Activated CD4-positive, alpha-beta T cell treated with anti-CD3 and anti-CD28 coated beads, Interleukin-2, amount 50 U/mL, for 16 hours (primary cell): ENCODE data around the gene ARHGAP26.
"Not testable (repeated sequence)": the region's sequence is repeated elsewhere in the genome, so short reads cannot be mapped to it uniquely, and the experiment has no call there.

Experiments
- DNase-seq: peaks from one replicate; pipeline ENCODE4 v3.0.0-alpha.2; 2020

The ARHGAP26 gene

GRCh38 chr5:143203301-143203956, 433.3 kb downstream of the ARHGAP26 start:
- not testable (repeated sequence) for DNase-seq

- no peak for DNase-seq
Observed at GRCh38 chr5:143204474-143205246, 434.5 kb downstream of the ARHGAP26 start.

GRCh38 chr5:143205386-143205785, 435.2 kb downstream of the ARHGAP26 start:
- no peak for DNase-seq

- no peak for DNase-seq
Observed at GRCh38 chr5:143205883-143206195, 435.7 kb downstream of the ARHGAP26 start.

- peak; percentile 71 for DNase-seq
Observed at GRCh38 chr5:143206196-143207053, 436.2 kb downstream of the ARHGAP26 start.

- DNase-seq: no peak
Observed at GRCh38 chr5:143207058-143207457, 436.9 kb downstream of the ARHGAP26 start.

- DNase-seq: peak; percentile 53
Observed at GRCh38 chr5:143207563-143208364, 437.6 kb downstream of the ARHGAP26 start.

GRCh38 chr5:143208365-143208641, 438.1 kb downstream of the ARHGAP26 start:
- DNase-seq: no peak

- DNase-seq: no peak
Observed at GRCh38 chr5:143208781-143209510, 438.8 kb downstream of the ARHGAP26 start.

- DNase-seq: no peak
Observed at GRCh38 chr5:143209881-143210395, 439.8 kb downstream of the ARHGAP26 start.

- DNase-seq: no peak
Observed at GRCh38 chr5:143210576-143210975, 440.4 kb downstream of the ARHGAP26 start.

- no peak for DNase-seq
Observed at GRCh38 chr5:143212261-143212660, 442.1 kb downstream of the ARHGAP26 start.

- DNase-seq: no peak
Observed at GRCh38 chr5:143213231-143213850, 443.2 kb downstream of the ARHGAP26 start.

GRCh38 chr5:143213851-143214363, 443.7 kb downstream of the ARHGAP26 start:
- peak; percentile 67 for DNase-seq

- no peak for DNase-seq
Observed at GRCh38 chr5:143214458-143214857, 444.3 kb downstream of the ARHGAP26 start.

GRCh38 chr5:143214890-143215289, 444.7 kb downstream of the ARHGAP26 start:
- DNase-seq: no peak

GRCh38 chr5:143215690-143216089, 445.5 kb downstream of the ARHGAP26 start:
- DNase-seq: no peak

GRCh38 chr5:143216211-143216610, 446.0 kb downstream of the ARHGAP26 start:
- no peak for DNase-seq

GRCh38 chr5:143217065-143217803, 447.1 kb downstream of the ARHGAP26 start:
- peak; percentile 61 for DNase-seq

GRCh38 chr5:143217804-143218160, 447.6 kb downstream of the ARHGAP26 start:
- peak; percentile 33 for DNase-seq
